ENCODE measurements around the gene ADCY3. TPM values are rescaled to one million over a fixed set of nuclear protein-coding genes. Genes with fewer than 3 reads are reported as not detected.

Gene ADCY3
- total and polyA plus RNA-seq, 12 donors, result 8.0 to 72.0 (median 35.1) TPM

DNA sequence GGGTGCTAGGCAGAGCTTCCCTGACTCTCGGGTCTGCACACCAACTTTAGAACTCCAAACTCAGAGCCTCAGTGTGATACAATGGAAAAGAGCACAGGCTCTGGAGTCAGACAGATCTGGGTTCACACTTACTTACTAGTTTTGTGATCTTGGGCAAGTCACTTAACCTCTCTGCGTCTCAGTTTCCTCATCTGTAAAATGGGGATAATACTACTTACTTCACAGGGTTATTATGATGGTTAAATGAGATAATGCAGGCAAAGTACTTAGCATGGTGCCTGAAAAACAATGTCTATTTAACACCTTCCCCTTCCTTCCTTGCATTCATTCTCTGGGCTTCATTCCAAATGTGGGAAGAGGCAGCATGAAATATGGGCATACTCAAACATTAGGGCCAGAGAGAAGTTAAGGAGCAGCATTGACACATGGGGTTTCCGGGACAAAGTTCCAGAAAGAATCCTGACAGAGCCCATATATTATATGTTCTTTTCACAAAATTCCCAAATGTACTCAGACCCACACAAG, 38.4 kb upstream of the ADCY3 start:
- DNase-seq, result no peak
- no peak overlapping the region for H3K4me3 ChIP-seq
- H3K4me1 ChIP-seq (replicated peaks in 1 of 2), result no peaks in the 10 kb centered on the region
- H3K36me3 ChIP-seq (replicated peaks in 1 of 2), result peaks cover 0 to 48% of the 10 kb centered on the region in 2 donors
- 84 to 91% (median 90%) methylated on average over 3 of the region's 3 CpGs for WGBS, 4 donors
- H3K27me3 ChIP-seq, result no peaks in the 10 kb centered on the region
- intact Hi-C loops (cut with DNase I), result no loop called here
- H3K27ac ChIP-seq, result no peak overlapping the region
- H3K9me3 ChIP-seq (replicated peaks in 1 of 3), result no peaks in the 10 kb centered on the region
- TF ChIP-seq, protein P1, sequence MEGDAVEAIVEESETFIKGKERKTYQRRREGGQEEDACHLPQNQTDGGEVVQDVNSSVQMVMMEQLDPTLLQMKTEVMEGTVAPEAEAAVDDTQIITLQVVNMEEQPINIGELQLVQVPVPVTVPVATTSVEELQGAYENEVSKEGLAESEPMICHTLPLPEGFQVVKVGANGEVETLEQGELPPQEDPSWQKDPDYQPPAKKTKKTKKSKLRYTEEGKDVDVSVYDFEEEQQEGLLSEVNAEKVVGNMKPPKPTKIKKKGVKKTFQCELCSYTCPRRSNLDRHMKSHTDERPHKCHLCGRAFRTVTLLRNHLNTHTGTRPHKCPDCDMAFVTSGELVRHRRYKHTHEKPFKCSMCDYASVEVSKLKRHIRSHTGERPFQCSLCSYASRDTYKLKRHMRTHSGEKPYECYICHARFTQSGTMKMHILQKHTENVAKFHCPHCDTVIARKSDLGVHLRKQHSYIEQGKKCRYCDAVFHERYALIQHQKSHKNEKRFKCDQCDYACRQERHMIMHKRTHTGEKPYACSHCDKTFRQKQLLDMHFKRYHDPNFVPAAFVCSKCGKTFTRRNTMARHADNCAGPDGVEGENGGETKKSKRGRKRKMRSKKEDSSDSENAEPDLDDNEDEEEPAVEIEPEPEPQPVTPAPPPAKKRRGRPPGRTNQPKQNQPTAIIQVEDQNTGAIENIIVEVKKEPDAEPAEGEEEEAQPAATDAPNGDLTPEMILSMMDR (IDR thresholded peaks at IDR 0.05), result no peak
- no peak for TF ChIP-seq POLR2A (IDR thresholded peaks at IDR 0.05)

DNA sequence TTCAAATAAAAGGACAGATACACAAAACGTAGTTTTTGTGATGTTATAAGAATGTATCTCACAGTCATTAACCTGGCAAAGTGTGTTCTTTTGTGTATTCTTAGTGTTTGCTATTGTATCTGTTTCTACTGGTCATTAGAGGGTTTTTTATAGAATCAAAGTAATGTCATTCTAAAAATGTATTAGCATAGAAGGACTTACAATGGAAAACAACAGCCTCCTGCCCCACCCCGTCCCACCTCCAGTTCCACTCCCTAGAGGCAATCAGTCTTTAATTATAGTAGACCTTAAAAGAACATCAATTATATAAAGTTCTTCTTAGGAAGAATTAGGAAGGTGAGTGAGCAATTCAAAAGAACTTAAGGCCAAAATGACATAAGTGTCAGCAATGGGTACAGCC, 37.9 kb upstream of the ADCY3 start:
- H3K36me3 ChIP-seq (replicated peaks in 1 of 2), result peaks cover 0 to 43% of the 10 kb centered on the region in 2 donors
- H3K9me3 ChIP-seq (replicated peaks in 1 of 3), result no peaks in the 10 kb centered on the region
- H3K27ac ChIP-seq, result no peak overlapping the region
- DNase-seq, result no peak
- TF ChIP-seq POLR2A (IDR thresholded peaks at IDR 0.05), result no peak
- TF ChIP-seq, protein P1 (IDR thresholded peaks at IDR 0.05), result no peak
- H3K4me3 ChIP-seq, result no peak overlapping the region
- 88 to 93% (median 90%) methylated on average over 2 of the region's 2 CpGs for WGBS, 4 donors
- H3K4me1 ChIP-seq (replicated peaks in 1 of 2), result no peaks in the 10 kb centered on the region
- intact Hi-C loops (cut with DNase I), result no loop called here
- H3K27me3 ChIP-seq, result no peaks in the 10 kb centered on the region

DNA sequence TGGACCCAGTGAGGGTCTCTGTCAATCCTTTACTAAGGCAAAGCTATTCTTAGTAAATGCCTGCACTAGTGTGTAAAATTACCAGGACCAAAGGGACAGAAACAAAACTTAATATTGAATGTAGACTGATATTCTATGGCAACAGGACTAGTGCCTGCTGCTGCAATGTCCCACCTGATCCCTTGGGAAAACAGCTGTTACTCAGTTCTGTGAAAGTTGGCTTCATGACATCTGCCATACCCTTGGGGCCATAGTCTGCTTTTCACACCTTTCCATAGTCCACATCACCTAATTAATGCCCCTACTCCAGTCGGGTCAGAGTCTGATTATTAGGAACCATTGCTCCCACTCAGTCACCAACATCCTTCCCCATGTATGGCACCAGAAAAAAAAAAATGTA, 37.2 kb upstream of the ADCY3 start:
- Histone ChIP-seq H3K4me3 (no peak overlapping the region), H3K4me1 (replicated peaks in 1 of 2) (no peaks in the 10 kb centered on the region), H3K36me3 (replicated peaks in 1 of 2) (peaks cover 0 to 36% of the 10 kb centered on the region in 2 donors), H3K27ac (no peak overlapping the region), H3K9me3 (replicated peaks in 1 of 3) (no peaks in the 10 kb centered on the region), H3K27me3 (no peaks in the 10 kb centered on the region)
- intact Hi-C loops (cut with DNase I), result no loop called here
- TF ChIP-seq, protein P1 (IDR thresholded peaks at IDR 0.05), result no peak
- TF ChIP-seq POLR2A (IDR thresholded peaks at IDR 0.05), result no peak
- no peak for DNase-seq
- WGBS, 4 donors, result 83 to 94% (median 92%) methylated on average over 1 of the region's 1 CpG

DNA sequence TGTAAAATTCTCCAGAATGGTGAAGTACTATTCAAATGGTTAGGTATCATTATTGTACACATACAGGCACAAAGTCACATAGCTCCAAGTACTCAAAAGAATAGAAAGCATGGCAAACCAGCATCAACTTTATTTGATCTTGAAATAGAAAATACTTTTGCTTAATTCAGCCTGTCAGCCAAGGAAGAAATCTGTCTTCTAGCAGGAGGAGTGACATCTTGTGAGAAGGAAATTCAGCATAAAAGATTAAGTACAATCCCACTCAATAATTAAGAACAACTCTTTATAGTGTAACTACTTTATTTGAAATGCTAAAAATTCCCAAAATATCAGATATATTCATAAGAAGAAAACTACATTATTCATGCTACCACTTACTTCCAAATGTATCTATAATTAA, 35.9 kb upstream of the ADCY3 start:
- intact Hi-C loops (cut with DNase I), result no loop called here
- peaks cover 0 to 48% of the 10 kb centered on the region in 2 donors for H3K36me3 ChIP-seq (replicated peaks in 1 of 2)
- no peak overlapping the region for H3K27ac ChIP-seq
- no peaks in the 10 kb centered on the region for H3K27me3 ChIP-seq
- no peaks in the 10 kb centered on the region for H3K4me1 ChIP-seq (replicated peaks in 1 of 2)
- no peaks in the 10 kb centered on the region for H3K9me3 ChIP-seq (replicated peaks in 1 of 3)
- no peak overlapping the region for H3K4me3 ChIP-seq
- TF ChIP-seq, protein P1 (IDR thresholded peaks at IDR 0.05), result no peak
- no peak for TF ChIP-seq POLR2A (IDR thresholded peaks at IDR 0.05)
- DNase-seq, result no peak

All from adrenal gland (tissue), 12 donors.